Measurements from ENCODE around the gene TMEM203.
A peak's percentile ranks its signal among the peaks of the same experiment; 100 is the strongest.

The TMEM203 gene

GRCh38 chr9:137163365-137163715, 42.1 kb downstream of the TMEM203 start:
- no peak for DNase-seq

DNA sequence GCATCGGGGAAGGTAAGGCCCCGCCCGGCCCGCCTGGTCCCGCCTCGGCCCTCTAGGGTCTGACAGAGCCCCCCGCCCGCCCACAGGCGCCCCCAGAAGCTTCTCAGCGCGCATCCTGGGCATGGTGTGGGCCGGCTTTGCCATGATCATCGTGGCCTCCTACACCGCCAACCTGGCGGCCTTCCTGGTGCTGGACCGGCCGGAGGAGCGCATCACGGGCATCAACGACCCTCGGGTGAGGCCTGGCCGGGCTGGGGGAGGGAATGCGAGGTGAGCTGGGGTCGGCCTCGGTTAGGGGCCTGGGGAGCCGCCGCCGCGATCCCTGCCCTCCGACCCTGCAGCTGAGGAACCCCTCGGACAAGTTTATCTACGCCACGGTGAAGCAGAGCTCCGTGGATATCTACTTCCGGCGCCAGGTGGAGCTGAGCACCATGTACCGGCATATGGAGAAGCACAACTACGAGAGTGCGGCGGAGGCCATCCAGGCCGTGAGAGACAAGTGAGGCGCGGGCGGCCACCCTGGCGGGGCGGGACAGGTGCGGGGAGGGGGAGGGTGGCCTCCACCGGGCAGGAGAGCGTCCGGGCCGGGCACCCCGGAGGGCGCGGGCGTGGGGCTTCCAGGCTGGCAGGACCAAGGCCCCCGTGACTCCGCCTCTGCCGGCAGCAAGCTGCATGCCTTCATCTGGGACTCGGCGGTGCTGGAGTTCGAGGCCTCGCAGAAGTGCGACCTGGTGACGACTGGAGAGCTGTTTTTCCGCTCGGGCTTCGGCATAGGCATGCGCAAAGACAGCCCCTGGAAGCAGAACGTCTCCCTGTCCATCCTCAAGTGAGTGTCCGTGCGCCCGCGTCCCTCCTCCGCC, 42.7 kb downstream of the TMEM203 start:
- DNase-seq = no peak

DNA sequence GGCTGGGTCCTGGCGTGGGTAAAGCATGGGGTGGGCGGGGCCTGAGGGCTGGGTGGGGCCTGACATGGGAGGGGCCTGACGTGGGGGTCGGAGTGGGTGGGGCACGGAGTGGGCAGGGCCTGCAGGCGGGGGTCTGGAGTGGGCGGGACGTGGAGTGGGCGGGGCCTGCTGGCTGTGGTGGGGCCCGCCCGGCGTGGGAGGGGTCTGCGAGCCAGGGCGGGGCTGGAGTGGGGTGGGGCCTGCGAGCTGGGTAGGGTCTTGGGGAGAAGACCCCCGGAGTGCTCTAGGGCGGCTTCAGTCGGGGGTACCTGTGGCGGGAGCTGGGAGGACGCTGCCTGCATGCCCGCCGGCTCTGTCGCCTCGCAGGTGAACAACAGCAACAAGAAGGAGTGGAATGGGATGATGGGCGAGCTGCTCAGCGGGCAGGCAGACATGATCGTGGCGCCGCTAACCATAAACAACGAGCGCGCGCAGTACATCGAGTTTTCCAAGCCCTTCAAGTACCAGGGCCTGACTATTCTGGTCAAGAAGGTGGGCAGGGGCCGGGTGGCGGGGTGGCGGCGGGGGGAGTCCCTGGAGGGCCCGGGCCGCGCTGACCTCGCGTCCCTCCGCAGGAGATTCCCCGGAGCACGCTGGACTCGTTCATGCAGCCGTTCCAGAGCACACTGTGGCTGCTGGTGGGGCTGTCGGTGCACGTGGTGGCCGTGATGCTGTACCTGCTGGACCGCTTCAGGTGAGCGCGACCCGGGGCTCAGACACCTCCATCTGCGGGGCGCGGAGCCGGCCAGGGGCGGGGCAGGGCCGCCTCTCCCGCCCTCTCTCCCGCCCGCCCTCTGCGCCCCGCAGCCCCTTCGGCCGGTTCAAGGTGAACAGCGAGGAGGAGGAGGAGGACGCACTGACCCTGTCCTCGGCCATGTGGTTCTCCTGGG, 43.6 kb downstream of the TMEM203 start:
- DNase-seq = no peak

DNA sequence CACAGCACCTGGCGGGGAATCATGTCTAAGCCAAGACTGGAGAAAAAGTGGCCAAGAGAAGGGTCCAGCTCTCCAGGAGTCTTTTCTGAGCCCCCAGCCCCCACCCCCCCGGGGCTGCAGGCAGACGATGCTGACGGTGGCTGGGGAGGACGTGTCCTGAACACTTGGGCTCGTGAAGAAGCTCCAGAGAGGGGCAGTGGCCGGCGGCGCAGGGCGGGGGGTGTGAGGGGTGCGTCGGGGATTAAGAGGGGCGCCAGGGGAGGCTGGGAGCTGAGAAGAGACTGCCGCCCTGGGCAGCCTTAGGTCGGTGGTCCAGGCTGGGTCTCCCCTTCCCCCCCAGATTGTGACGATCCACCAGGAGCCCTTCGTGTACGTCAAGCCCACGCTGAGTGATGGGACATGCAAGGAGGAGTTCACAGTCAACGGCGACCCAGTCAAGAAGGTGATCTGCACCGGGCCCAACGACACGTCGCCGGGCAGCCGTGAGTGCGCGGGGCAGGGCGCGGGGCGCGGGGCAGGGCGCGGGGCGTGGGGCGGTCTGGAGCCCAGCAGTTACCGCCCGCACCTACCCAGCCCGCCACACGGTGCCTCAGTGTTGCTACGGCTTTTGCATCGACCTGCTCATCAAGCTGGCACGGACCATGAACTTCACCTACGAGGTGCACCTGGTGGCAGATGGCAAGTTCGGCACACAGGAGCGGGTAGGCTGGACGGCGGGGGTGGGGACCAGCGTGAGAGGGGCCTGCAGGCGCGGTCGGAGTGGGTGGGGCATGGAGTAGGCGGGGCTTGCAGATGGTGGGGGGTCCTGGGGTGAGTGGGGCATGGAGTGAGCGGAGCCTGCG, 44.5 kb downstream of the TMEM203 start:
- DNase-seq = no peak

GRCh38 chr9:137160054-137160425, 45.4 kb downstream of the TMEM203 start:
- DNase-seq = no peak

- DNase-seq = no peak
Measured at GRCh38 chr9:137159105-137160053, 46.1 kb downstream of the TMEM203 start.

GRCh38 chr9:137158625-137159024, 46.8 kb downstream of the TMEM203 start:
- no peak for DNase-seq

GRCh38 chr9:137157618-137158415, 47.6 kb downstream of the TMEM203 start:
- DNase-seq = no peak

GRCh38 chr9:137156567-137157375, 48.7 kb downstream of the TMEM203 start:
- peak; percentile 31 for DNase-seq
